ENCODE measurements around the gene FRMD5.

GRCh38 chr15:43859546-43859945 is 335.5 kb downstream of the FRMD5 start:
- no peak for TF ChIP-seq CTCF (IDR thresholded peaks at IDR 0.05; ENCODE audit: low read depth, low read length, poor library complexity, severe bottlenecking)
- no peak for TF ChIP-seq EZH2phosphoT487 (IDR thresholded peaks at IDR 0.05; ENCODE audit: borderline replicate concordance, low read length)
